AG08396 (cell line): ENCODE data around the gene ARL10.
"Not testable (repeated sequence)": the region's sequence is repeated elsewhere in the genome, so short reads cannot be mapped to it uniquely, and the experiment has no call there.

Source experiments
- DNase-seq: peaks from one replicate; pipeline ENCODE4 v3.0.0; 2012; ENCODE audit warnings: low spot score, mixed read lengths

ARL10 gene

DNA sequence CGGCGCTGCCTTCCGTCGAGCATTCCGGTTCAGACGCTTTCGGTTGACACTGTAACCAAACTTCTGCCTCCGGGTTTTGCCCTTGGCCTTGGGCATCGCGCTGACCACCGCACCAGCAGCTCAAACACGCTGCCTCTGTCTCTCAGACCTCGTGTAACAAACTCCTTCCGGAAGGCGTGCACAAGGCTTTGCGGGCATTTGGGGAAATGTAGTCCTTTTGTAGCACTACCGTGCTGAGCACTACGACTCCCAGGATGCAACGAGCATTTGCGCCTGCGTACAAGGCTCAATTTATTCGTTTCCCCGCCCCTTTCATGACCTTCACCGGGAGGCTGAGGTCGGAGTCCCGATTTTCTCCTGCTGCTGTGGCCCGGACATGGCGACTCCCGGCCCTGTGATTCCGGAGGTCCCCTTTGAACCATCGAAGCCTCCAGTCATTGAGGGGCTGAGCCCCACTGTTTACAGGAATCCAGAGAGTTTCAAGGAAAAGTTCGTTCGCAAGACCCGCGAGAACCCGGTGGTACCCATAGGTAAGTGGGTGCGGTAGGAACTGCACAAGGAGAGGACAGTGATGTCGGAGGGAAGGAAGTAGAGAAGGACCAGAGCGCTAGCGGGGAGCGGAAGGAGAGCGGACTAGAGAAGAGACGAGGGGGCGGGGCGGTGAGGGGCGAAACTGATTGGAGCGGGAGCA is 23.3 kb downstream of the ARL10 start, which contains the start of the genes HIGD2A and NOP16:
HIGD2A (plus strand) TSS at position 308 of the 691 bp plus-strand sequence; CDS start at position 377, 69 bp downstream.
NOP16 (minus strand) TSS at position 155 of the 691 bp plus-strand sequence; CDS start at position 96, 59 bp downstream.
- DNase-seq, result peak; percentile 97

DNA sequence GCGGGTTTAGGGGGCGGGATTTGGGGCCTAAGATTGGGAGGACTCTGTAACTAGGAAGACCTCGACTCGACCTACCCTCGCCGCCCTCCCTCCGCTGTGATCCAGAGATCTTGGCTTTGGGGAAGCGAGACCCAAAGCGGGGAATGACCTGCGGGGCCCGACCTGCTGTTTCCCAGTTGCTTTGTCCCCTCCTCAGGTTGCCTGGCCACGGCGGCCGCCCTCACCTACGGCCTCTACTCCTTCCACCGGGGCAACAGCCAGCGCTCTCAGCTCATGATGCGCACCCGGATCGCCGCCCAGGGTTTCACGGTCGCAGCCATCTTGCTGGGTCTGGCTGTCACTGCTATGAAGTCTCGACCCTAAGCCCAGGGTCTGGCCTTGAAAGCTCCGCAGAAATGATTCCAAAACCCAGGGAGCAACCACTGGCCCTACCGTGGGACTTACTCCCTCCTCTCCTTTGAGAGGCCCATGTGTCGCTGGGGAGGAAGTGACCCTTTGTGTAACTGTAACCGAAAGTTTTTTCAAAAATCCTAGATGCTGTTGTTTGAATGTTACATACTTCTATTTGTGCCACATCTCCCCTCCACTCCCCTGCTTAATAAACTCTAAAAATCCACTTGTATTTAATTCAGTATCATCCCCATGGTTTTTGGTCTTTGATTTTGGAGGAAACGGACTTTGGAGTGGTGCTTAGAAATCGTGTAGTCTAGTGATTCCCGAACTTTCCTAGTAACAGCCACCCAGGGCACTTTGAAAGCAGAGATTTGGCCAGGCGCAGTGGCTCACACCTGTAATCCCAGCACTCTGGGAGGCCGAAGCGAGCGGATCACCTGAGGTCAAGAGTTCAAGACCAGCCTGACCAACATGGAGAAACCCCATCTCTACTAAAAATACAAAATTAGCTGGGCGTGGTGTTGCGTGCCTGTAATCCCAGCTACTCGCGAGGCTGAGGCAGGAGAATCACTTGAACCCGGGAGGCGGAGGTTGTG is 24.1 kb downstream of the ARL10 start:
- peak; percentile 47 for DNase-seq

DNA sequence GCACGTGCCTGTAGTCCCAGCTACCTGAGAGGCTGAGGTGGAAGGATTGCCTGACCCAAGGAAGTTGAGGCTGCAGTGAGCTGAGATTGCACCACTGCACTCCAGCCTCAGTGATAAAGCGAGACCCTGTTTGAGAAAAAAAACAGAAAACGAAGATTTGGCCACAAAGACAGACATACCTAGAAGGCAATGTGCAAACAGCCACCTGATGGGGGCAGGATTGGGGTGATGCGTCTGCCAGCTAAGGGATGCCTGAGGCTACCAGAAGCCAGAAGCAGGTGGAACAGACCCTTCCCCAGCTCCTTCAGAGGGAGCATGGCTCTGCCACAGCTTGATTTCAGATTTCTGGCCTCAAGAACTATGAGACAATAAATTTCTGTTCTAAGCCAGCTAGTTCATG is 26.2 kb downstream of the ARL10 start:
- DNase-seq, result no peak

DNA sequence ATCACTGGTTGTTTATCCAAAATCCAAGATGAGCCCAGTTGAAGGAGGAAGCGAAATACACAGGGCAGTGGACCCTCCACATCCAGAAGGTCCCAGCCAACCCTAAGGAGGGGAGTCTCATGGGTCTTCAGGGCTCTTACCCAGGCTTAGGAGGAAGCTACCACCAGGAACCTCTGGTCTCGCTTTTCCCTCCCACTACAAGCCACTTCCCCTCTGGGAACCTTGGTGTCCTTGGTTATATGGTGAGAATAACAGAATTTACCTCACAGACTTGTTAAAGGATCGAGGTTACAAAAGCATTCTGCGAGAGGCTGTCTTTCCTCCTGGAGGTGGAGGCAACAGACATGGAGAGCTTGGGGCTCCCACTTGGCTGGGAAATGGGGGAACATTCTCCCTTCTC is 26.7 kb downstream of the ARL10 start:
- DNase-seq, result no peak

DNA sequence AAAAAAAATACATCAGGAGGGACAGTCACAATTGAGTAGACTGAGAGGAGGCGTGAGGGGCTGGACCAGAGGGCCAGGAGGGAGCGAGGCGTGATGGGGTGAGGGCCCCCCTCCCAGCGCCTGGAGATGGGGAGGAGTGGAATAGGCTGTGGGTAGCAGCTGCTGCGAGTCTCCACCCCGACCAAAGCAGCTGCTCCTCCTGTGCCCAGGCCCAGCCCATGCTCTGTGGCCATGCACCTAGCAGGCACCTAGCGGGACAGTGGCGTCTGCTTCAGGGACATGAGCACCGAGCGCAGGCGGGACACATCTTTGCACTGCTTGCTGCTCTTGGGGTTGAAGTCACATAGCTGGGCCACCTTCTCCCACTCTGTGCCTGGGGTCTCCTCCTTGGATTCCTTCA is 27.2 kb downstream of the ARL10 start:
- DNase-seq, result no peak

DNA sequence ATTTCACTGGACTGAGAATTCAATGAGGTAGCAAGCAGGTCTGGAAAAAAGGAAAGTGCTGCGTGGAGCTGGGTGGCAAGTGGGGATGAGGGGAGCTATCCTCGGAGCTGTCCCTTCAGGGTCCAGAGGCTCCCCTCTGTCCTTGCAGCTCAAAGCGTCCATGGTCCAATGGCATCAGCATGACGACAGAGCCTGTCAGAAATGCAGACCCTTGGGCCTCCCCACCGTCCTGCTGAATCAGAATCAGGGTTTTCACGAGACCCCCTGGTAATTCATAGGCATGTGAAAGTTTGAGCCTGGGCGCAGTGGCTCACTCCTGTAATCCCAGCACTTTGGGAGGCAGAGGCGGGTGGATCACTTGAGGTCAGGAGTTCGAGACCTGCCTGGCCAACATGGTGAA is 28.8 kb downstream of the ARL10 start:
- no peak for DNase-seq

DNA sequence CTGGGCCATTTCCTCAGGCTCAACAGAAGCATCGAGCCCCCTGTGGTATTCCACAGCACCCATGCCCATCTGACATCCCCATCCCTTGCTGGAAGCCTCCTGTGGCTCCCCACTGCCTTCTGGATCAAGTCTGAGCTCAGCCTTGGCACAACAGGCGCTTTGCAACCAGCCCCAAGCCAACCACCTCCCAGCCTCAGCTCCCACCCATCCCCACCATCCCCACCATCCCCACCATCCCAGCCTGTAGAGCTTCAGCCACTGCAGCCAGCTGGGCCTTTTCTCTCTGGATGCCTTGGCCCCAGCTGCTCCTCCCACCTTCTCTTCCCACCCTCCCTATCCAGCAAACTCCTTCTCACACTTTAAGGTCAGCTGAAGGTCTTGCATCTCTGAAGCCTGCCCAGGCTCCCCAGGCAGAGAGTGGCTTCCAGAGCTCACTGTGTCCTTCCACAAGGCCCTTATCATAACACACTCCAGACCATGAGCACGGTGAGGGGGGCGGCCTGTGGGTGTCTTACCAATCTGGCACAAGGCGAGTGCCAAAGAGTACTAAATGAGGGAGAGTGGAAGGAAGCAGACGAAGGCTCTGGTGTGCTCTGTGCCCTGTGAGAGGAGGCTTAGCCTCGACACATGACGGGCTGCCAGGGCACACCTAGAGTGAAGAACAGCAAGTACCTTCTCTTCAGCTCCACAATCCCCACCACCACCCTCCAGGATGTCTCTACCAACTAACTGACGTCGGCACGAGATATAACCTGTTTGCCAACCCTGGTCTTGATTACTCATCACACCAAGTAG is 29.8 kb downstream of the ARL10 start:
- DNase-seq, result peak; percentile 45

DNA sequence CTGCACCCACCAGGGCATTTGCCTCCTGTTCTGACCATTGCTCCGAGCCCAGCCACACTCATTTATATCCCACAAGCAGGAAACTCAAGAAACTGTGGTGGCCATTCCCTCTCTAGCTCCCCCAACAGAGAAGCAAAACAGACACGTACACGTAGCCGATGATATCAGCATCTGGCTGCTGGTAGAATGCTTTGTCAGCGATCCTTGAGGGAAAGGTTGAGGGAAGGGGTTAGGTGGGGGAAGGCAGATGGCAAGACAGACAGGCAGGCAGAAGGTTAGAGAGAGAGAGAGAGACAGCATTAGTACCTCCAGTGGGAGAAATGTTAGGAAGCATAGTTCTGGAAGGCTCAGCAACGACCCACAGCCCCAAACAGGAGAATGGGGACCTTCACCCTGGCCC is 31.0 kb downstream of the ARL10 start:
- no peak for DNase-seq

DNA sequence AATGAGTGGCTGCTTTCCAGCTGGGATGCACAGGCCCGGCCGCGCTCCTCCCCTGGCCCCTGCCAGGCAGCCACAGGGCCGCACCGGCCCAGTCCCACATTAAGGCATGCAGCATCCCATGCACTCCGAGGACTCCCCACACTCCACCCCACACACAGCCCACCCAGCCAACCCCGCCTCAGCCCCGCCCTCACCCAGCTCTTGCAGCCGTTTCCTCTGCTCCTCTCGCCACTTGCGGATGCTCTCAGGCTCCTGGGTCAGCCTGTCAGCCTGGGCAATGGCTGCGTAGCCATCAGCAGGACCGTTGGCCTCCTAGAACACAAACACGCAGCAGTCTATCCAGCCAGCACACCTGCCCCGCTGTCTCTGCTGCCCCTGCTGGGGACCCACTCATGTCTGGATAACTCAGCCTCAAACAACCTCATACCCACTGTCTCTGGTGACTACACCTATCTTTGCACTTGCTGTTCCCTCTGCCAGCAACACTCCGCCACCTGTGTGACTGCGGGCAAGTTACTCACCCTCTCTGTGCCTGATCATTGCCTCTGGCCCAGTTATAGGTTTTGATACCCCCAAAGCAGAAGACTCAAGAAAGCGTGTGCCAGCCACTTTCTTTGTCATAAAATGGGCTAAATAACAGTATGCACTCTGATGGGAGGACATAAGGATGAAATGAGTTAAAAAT is 32.6 kb downstream of the ARL10 start:
- no peak for DNase-seq

DNA sequence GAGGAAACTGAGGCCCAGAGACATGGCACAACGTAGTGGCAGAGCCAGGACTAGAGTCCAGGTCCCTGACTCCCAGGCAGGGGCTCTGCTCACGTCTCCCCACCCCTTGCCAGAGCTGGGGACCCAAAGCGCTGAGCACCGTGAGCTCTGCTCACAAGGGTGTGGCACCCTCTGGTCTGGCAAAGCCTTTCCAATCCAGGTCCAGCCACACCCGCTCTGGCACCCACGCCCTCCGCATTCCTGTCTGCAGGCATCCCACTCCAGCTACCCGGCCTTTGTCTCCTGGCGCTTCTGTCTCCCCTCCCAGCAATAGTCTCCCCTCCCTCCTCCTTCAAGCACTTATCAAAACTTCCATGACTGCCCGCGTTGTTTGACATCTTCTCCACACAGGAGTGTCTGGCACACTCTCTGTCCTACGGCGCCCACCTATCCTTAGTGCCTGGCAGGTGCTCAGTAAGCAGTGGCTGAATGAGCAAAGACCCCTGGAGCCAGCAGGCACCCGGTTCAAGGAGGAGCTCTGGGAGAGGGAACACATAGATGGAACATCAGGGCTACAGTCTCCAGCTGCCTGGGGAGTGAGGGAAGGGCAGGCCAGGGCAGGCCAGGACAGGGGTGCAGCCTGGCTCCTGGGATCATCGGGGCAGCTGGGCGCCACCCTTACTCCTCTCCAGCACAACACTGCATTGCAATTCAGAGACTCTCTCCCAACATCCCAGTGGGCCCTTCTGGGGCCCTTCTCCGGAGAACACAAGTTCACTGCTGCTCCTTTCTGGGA is 35.3 kb downstream of the ARL10 start:
- DNase-seq, result no peak

DNA sequence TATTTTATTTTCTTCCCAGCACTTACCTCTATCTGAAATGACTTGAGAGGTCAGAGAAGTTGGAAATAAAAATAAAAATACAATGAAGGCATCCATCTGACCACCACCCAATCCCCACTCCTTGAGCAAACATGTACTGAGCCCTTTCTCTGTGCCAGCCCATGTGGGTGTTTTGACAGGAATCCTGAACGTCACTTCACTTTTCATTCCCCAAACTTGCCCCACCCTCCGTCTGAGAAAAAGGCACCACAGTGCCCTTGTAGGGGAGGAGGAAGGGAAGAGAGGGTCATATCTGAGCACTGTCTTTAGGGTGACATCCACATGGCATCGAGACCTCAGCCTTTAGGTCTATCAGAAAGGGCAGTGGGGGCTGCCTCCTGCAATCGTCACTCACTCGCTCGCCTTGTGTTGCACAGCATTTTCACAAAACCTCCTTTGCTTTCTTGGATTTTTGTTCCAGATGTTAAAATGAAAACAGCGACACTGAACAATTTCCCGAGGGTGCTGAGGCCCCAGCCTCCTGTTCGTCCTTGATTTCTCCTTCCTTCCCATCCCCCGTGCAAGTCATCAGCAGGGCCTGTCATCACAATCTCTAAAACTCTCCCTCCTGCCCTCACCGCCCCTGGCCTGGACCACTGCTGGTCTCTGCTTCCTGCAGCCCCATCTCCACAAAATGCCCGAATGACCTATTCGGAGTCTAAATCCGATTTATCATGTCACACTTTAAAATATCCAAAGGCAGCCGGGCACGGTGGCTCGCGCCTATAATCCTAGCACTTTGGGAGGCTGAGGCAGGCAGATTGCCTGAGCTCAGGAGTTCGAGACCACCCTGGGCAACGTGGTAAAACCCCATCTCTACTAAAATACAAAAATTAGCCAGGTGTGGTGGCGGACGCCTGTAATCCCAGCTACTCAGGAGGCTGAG is 36.3 kb downstream of the ARL10 start:
- no peak for DNase-seq

DNA sequence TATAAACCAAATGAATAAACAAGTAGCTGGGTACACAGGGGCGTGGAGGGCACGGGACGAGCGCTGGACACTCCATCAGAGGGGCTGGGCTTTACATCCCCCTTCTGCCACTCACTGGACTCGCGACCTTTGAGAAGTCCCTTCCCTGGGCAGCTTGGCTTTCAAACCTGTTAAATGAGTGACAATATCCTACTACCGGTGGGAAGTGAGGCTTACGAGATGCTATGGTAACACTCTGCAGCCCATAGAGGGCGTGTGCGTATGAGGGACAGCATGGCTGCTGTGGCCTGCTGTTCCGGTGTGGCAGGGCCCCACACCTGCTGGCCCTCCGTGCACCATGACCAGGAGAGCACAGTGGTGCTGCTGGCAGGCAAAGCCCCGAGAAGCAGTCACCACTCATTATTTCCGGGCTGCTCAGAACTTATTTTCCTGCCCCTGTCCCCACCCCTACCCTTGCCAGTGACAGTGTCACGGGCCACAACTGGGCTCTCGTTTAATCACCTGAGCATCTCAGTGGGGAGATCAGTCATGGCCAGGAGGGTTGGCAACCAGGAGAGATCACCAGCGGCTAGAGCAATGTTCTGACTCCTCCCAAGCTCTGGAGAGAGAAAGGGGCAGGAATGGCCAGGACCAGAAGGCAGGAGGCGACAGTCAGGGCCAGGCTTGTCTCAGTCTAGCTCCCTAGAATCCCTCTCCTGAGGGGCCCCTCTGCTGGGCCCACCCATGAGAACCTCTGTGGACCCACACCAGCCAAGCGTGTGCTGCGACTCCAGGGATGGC is 40.6 kb downstream of the ARL10 start:
- DNase-seq, result no peak

DNA sequence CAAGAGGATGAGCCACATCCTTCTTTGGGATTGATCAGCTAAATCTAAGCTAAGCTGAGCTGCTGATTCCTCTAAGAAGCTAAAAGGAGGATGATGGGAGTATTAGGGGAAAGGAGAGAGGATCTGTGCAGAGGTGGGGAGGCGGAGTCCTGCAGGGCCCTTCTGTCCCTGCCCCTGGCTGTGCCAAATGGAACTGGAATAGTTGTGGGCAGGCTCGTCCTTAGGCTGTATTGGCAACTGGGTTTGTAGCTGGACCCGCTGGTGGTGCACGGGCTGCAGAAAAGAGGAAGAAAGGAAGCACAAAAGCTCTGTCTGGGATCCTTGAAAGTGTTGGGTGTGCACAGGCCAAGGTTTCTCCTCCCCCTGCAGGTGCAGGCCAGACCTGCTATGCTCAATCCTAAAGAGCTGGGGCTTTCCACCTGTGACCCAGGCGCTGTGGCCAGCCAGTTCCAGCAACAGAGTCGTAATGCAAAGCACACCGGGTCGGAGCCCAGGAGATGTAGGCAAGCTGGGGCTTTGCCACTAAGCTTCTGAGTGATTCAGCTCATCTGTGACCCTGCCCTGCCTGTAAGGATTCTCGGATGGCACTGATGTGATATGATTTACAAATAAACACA is 41.3 kb downstream of the ARL10 start:
- DNase-seq, result no peak

DNA sequence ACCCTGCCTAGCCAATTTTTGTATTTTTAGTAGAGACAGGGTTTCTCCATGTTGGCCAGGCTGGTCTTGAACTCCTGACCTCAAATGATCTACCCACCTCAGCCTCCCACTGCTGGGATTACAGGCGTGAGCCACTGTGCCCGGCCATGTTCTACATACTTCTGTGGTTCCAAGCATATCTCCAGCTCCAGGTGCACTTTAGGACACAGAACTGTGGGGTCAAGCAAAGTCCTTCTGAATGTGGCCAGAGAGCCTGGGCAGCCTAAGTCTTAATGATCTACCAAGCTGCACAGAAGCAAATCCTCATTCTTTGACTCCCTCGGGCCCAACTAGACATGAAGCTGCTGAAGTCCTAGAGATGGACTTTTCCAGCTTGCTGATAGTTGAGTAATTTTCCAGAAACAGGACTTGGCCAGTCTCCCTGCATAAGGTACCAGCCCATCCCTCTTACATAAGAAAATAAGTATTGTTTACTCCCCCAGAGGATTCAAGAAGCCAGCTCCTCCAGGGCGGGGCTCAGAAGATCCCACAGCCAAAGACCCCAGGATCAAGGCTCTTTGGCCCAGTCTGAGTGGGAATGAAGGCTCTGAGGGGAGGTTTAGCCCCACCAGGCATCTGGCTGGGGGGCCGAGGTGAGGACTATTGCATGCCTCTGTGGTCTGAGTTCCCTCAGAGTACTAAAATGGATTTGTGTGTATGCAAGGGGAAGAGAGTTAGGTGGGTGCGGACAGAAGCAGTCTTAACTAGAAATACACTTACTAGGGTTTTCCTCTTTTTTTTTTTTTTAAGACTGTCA is 42.4 kb downstream of the ARL10 start:
- no peak for DNase-seq

DNA sequence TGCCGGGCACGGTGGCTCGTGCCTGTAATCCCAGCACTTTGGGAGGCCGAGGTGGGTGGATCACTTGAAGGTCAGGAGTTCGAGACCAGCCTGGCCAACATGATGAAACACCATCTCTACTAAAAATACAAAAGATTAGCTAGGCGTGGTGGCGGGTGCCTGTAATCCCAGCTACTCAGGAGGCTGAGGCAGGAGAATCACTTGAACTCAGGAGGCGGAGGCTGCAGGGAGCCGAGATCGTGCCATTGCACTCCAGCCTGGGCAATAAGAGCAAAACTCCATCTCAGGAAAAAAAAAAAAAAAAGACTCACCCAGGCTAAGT is 42.9 kb downstream of the ARL10 start:
- DNase-seq, result not testable (repeated sequence)

DNA sequence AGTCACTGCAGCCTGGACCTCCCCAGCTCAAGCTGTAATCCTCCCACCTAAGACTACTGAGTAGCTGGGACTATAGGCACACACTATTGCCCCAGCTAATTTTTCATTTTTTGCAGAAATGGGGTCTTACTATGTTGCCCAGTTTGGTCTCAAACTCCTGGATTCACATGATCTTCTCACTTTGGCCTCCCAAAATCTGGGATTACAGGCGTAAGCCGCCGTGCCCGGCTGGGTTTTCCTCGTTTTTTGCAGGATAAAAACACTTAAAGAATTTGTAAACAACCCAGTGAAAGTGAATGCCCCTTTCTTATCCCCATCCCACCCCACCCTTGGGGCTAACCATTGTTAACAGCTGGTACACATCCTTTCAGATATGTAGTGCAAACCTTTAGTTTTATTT is 43.3 kb downstream of the ARL10 start:
- no peak for DNase-seq

DNA sequence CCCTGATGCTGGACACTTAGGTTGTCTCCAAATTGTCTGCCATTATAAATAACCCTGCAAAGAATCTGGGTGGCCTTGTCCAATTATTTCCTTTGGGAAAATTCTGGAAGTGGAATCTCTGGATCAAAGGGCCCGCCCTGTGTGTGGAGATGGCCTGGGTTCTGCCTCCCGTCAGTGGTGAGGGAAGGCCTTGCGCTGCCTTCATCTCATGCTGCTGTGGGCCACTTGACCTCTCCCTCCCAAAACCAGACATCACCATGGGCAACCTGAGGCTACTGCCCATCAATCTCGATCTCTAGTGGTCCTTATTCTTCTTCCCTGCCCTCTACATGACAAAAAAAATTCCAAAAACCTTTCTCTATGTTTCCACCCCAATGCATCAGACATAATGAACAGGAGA is 44.5 kb downstream of the ARL10 start:
- no peak for DNase-seq
